Fibroblast of gingiva (primary cell): ENCODE data around the gene OTOG.

ENCODE experiments used
- DNase-seq: peaks from one replicate; pipeline ENCODE4 v3.0.0-alpha.2; 2011; ENCODE audit warnings: low read depth

OTOG gene

DNA sequence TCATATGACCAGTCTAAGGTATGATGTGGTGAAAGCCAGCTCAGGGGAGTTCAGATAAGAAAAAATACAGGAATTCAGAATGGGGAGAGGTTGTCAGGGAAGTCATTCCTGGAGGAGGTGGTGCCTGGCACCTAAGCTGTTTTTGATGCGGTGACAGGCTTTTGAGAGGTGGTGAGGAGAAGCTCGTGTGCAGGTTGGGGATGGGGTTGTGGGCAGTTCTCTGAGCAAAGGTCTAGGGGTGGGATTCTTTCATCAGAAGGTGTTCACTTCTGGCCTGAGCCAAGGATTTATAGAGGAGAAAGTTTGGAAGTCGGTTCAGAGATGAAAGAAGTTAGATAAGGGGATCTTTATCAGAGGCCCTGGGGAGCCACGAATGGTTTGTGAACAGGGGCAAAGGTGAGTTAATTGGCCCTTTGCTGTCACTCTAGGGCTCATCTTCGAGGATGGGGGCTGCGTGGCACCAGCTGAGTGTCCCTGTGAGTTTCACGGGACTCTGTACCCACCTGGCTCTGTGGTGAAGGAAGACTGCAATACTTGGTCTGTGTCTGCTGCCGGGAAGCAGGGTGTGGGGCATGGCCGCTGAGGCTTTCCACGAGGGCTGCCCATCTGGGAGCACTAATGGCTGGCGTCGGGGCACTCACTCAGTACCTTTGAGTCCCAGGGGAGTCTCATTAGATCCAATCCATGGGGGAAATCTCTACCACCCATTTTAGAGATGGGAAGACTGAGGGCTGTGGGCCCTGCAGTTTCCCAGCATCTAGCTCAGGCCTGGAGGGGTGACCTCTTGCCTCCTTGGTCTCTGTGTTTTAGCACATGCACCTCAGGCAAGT is 13.4 kb downstream of the OTOG start:
- DNase-seq, result no peak

DNA sequence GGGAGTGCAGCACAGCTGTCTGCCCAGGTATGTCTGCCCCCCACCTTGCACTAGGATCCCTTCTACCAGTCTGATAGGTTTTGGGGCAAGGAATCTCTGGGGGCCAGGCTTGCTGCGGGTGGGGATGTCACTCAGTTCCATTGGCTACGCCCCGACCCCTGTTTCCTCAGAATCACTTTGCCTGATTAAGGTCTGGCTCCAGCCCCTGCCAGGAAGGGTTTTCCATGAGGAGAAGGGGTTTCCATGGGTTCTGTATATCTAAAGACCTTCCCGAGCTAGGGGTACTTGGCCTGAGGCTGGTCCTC is 14.0 kb downstream of the OTOG start:
- DNase-seq, result no peak

DNA sequence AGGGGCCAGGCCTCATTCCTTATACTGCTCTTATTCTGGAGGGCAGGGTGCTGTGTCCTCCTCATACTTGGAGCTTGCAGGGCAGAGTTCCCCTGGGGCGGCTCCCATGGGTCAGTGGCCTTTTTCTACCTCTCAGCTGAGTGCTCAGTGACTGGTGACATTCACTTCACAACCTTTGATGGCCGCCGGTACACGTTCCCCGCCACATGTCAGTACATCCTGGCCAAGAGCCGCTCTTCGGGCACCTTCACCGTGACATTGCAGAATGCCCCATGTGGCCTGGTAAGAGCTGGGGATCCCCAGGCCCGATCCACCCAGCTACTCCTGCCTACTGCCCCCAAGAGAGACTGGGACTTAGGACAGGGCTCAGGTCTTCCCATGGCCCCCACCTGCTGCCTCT is 14.5 kb downstream of the OTOG start:
- DNase-seq, result no peak

DNA sequence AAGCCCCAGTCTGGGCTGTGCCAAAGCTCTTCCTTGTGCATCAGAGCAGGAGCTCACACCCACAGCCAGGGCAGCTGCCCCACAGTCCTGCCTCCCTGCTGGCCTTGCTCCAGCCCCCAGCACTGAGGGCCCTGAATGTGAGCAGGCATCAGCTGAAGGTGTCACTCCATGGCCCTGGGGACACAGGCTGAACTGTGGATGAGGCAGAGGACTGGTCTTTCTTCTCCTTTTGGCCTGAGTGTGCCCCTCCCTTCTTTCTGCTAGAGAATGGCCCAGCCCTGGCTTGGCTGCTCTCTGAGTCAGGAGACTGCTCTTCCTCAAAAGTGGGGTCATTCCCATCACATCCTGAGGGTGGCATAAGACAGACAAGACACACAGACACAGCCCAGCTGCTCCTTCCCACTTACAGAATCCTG is 16.2 kb downstream of the OTOG start:
- no peak for DNase-seq

DNA sequence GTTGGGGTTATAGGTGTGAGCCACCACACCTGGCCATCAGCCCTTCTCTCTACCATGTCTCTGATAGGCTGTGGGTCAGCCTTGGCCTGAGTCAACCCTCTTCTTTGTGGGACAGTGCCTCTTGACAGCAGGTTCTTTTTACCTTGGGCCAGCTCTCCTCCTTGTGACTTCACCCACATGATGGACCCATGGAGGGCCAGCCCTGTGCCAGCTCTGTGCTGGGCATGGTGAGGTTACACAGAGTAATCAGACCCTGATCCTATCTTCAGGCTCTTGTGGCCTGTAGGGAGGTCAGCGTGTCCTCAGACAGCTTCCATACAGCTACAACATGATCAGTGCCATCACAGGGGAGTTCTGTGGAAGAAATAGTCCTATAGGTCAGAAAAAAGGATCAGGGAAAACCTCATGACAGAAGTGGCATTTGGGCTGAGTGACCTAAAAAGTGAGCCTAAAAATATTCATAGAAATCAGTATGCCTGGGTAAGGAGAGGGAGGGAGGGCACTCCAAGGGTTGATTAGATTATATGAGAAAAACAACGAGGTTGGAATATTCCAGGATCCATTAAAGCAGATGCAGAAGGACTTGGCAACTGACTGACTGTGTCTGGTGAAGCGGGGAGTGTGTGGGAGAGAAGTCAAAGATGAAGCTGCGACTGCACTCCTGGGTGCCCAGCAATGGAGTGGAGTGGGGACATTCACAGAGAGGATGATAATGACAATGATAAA is 17.1 kb downstream of the OTOG start:
- DNase-seq, result no peak

DNA sequence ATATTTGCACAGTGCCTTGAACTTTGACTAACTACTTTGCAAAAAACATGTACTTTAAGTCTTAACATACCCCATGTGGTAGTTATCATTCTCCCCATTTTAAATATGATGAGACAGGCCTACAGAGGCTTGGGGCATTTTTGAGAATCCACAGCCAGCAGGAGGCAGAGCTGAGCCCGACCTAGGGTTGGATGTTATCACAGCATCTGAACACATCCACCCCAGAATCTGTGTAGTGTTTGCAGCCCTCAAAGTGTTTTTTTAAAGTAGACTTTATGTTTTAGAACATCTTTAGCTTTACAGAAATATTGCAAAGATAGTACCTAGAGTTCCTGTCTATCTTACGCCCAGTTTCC is 17.6 kb downstream of the OTOG start:
- no peak for DNase-seq

DNA sequence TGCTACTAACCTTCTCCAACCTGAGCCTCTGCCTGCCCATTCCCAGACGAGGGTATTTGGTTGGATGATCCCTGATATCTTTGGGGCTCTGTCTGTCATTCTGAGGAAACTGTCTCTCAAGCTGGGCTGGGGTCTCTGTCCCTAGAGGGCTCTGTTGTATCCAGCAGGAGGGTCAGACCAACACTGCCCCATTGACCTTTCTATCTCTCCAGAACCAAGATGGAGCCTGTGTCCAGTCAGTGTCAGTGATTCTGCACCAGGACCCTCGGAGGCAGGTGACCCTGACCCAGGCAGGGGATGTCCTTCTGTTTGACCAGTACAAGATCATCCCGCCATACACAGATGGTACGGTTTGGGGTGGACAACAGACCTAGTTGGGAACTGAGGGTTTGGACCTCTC is 21.9 kb downstream of the OTOG start:
- DNase-seq, result no peak

DNA sequence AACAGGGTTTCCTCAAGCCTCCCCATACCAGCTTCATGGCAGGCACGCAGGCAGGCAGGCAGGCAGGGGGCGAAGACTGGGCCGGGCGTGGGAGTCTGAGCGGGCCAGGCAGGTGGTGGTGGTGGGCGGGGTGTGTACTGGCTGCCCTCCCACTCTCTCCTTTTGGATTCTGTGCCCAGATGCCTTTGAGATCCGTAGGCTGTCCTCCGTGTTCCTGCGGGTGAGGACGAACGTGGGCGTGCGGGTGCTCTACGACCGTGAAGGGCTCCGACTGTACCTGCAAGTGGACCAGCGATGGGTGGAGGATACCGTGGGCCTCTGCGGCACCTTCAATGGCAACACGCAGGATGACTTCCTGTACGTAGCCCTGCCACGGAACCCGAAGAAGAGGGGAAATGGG is 23.0 kb downstream of the OTOG start:
- DNase-seq, result no peak

DNA sequence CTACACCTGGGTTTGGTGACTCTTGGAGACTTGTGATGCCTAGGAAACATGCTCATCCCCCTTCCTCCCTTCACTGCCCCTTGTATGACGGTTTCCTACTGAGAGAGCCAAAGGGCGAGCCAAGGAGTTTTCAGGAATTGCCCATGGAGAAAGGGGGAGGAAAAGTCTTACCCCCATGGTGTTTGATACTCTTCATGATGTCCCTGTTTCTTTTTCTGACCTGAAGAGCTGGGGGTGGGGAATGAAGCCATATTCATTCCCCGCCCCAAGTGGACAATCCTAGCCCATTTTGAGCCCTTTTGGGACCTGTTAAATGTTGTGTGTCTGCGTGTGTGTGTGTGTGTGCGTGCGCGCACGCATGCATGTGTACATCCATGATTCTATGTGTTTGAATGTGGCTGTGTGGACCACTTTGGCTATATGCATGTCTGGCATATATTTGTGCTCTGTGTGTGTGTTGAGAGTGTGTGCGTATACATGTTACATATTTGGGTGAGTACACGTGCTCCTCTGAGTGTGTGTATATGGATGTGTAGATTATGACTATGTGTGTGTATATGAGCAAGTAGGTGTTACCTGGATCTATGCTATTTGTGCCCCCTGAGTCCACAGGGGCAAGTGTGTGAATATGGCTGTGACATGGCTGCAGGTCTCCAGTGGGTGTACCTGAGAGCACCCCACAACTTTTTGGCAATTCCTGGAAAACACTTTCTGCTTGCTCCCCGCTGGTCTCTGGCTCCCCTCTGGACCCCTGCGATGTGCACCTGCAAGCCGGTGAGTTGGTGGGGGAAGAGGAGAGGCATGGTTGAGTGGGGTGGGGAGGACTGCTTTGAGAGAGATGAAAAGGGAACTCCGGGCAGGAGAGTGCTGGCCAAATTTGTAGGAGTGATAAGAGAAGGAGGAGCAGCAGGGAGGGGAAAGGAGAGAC is 24.6 kb downstream of the OTOG start:
- DNase-seq, result no peak

DNA sequence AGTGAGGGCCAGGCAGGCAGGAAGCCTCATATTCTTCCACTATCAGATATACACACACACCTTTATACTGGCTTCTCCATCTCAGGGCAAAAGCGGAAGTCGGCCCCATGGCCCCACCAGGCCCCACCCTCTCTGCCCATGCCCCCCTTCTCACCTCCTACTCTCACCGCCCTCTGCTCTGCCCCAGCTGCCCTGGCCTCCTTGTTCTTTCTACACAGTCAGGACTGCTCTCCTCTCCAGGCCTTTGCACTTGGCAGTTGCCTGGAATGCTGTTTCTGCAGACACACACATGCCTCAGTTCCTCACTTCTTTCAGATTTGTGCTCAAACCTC is 25.3 kb downstream of the OTOG start:
- DNase-seq, result no peak

DNA sequence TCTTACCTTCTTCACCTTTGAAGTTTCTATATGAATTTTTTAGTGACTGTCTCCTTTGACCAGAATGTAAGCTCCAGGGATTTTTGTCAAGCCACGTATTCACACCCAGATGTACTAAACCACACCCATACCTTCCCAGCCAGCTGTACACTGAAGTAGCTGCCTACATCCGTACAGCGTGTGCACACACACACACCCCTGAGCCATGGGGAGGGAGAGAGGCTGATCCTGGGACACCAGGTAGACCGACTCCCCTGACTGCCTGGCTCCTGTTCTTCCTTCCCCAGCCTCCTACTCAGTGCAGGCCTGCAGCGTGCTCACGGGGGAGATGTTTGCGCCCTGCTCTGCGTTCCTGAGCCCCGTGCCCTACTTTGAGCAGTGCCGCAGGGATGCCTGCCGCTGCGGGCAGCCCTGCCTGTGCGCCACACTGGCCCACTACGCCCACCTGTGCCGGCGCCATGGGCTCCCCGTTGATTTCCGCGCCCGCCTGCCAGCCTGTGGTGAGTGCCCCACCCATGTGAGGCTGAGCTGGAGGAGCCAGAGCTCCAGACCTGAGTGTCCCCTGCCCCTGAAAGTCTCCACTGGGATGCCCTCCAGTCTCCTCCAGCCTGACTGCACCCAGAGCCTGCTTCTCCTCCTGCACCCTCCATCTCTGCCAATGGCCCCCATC is 25.9 kb downstream of the OTOG start:
- no peak for DNase-seq

DNA sequence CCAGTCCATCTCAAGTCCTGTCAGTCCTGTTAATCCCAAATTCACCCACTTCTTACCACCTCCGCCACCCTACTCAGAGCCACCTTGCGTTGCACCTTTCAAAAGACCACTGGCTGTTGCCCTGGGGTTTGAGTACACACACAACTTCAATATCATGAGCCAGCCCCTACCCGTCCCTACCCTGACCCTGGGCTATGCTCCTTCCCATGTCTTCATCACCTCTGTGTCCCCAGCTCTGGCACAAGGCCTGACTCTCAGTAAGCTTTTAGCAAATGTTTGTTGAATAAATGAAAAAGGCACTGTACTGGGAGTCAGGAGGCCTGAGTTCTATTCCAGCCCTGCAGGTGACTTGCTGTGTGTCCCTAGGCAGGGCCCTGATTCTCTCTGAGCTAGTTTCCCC is 26.5 kb downstream of the OTOG start:
- DNase-seq, result no peak

DNA sequence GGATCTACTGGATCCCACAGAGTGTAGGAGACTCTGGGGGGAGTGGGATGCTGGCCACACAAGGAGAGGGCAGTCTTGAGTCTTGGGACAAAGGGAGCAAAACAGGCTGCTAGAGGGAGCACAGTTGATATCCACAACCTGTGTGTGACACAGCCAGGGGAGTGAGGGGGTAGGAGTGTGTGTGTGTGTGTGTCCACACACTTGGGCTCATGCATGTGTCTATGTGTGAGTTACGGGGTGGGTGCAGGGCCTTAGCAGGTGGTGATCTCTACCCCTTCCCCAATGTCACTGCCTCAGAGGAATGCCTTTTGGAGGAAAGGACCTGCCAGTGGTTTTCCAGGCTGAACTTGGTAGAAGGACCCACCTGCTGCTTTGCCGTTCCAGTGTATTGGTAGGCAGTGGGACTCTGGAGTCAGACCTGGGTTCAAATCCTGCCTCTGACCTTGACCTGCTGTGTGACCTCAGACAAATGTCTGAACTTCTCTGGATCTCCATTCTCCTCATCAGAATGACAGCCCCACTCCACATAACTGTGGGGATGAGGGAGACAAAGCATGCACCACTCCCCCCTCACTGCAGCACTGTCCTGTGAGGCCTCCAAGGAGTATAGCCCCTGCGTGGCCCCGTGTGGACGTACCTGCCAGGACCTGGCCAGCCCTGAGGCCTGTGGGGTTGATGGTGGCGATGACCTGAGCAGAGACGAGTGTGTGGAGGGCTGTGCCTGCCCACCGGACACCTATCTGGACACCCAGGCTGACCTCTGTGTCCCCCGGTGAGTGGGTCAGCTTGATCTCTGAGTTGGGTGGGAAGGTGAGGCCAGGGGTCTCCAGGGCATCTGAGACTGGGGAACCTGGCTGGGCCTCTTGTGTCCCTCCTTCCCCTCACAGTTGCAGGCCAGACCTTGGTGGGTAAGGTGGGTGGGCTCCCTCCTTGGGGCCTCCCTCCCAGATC is 27.4 kb downstream of the OTOG start:
- no peak for DNase-seq

DNA sequence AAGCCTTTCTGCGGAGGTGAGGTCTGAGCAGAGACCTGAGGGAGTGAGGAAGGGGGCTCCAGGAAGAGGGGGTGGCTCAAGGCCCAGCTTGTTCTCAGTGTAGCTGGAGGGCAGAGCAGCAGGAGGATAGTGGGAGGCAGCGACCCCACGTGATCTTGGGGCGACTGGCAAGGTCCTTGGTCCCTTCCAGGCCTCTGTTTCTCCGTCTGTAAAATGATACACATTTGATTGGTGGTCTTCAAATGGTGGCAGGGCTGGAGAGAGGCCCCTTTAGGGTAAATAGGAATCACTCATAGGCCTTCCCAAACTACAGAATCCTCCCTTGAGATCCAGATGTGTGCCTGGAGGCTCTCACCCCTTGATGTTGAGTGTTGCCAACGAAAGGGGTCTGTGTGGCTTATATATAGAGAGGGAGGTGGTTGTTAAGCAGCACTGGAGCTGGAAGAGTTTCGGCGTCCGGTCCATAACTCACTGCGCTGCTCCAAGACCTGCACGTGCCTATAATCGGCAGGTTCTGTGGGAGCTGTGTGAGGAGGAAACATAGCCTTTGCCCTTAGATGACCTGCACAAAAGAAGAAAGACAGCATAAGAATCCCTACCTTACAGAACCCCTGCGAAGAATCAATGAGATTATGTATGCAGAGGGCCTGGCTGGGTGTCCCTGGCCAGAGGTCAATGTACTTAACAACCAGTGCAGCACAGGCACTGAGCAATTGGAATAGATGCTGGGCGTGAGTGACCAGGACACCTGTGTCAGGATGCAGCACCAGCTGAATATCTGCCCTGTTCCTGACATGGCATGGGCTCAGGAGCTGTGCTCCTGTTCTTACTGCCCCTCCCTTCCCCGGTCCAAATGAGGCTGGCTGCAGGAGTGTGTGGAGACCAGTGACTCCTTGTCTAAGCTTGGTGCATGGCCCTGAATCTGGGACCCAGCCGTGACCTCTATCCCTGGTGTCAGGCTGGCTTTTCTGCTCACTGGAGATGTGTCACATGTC is 28.7 kb downstream of the OTOG start:
- no peak for DNase-seq

DNA sequence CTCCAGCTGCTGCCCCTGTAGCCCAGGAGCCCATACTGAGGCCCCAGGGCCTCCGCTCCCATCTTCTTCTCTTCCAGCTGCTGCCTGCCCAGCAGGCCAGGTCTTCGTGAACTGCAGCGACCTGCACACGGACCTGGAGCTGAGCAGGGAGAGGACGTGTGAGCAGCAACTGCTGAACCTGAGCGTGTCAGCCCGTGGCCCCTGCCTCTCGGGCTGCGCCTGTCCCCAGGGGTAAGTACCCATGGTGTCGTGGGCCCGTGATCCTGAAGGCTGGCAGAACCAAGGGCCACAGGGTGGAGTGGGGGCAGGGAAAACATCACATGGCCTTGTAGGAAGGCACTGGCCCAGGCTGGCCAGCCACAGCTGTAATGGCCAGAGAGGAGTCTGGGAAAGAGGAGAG is 31.2 kb downstream of the OTOG start:
- DNase-seq, result no peak

DNA sequence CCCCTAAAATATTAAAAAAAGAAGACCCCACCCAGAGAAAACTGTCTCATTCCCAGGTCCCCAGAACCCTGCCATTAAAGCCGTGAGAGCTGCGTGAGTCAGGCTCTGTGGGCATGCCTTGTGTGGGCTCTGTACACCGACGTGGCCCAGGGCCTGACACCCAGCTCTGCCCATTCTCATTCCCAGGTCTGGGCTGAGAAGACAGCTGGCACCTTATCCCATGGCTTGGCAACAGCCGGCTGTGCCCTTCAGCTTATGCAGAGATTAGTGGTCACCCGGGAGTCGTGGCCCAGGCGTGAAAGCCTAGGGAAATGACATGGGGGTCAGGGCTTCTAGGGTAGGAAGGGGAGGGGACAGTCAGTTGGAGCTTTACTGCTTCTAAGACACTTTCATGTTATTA is 31.9 kb downstream of the OTOG start:
- no peak for DNase-seq

DNA sequence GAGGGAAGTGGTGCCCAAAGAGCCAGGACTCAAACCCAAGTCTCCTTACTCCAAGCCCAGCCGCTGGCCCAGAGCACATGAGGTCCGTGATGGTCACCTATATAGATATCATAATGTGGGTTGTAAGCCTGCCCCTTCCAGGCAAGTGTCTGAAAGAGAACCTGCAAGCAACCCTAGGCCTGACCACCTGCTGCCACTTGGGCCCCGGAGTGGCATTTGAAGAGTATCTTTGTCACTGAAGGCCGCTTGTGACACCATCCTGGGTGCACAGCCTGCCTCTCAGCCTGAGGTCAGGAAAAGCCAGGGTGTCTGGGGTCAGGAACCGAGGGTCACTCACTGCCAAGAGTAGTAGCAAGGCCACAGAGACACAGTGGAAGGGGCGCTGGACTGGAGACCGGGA is 32.4 kb downstream of the OTOG start:
- no peak for DNase-seq

DNA sequence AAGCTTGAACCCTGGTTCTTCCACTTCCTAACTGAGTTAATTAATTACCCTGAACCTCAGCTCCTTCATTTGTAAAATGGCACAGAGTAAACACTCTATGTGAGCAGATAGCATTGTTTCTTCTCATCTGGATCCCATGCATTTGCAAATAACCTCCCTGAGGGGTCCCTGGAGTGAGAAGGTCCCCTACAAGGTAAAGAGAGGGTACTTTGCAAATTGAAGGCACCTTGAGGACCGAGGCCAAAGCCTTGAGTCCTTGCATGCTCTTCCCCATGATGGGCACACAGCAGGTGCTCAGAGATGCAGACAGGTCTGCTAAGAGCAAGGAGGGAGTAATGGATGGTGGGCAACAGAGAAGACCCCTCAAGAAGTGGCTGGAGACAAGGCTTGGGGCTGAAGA is 33.2 kb downstream of the OTOG start:
- DNase-seq, result no peak

DNA sequence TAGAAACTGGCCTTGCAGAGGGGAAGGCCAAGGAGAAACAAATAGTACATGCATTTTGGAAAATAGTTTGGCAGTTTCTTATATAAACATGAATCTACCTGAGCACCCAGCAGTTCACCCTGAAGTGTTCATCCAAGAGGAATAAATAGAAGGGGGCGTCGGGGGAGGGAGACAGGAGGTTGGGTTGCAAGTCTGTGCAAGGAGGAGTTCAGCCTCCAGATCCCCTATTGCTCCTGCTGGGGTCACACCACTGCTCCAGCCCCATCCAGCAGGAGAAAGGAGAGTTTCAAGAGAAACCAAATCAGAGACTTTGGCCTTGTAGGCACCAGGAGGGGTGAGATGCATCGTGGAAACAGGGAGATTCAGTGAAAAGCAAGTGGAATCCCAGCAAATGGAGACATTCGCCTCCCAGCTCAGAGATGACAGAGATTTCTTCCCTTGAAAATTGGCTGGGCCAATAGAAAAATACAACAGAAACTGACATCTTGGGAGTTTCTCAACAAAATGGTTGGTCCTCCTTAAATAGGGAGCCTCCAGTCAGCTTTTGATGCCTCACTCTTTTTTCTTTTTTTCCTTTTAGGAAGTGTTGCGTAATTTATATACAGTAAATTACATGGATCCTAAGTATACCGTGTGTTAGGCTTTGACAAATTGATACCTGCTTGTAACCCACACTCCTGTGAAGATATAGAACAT is 34.1 kb downstream of the OTOG start:
- DNase-seq, result no peak

DNA sequence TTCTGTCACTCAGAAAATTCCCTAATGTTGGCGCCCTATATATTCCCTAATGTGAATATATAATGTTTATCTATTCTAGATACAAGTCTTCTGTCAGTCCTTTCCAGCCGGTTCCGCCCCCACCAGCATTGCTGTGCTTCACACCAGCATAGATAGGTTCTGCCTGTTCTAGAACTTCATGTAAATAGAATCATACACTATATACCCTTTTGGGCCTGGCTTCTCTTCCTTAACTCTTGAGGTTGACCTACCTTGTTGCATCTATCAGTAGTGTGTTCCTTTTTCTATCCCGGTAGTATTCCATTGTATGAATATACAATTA is 34.6 kb downstream of the OTOG start:
- DNase-seq, result no peak
